ENCODE results near the gene NCAM1.

Gene NCAM1

GRCh38 chr11:113177671-113178070, 216.5 kb downstream of the NCAM1 start:
- H3K4me3 ChIP-seq (ENCODE audit: low read length): no peak overlapping the region
- no peak for TF ChIP-seq CTCF (IDR thresholded peaks at IDR 0.05; ENCODE audit: insufficient read depth, low read depth, low read length, missing control alignments)
- DNase-seq (ENCODE audit: low read depth): no peak

GRCh38 chr11:113178381-113179070, 217.3 kb downstream of the NCAM1 start:
- no peak overlapping the region for H3K4me3 ChIP-seq (ENCODE audit: low read length)
- no peak for DNase-seq (ENCODE audit: low read depth)
- no peak for TF ChIP-seq CTCF (IDR thresholded peaks at IDR 0.05; ENCODE audit: insufficient read depth, low read depth, low read length, missing control alignments)

GRCh38 chr11:113179181-113179704, 218.0 kb downstream of the NCAM1 start:
- no peak overlapping the region for H3K4me3 ChIP-seq (ENCODE audit: low read length)
- no peak for TF ChIP-seq CTCF (IDR thresholded peaks at IDR 0.05; ENCODE audit: insufficient read depth, low read depth, low read length, missing control alignments)
- no peak for DNase-seq (ENCODE audit: low read depth)

GRCh38 chr11:113181094-113181493, 219.9 kb downstream of the NCAM1 start:
- no peak for DNase-seq (ENCODE audit: low read depth)
- TF ChIP-seq CTCF (IDR thresholded peaks at IDR 0.05; ENCODE audit: insufficient read depth, low read depth, low read length, missing control alignments): no peak
- no peak overlapping the region for H3K4me3 ChIP-seq (ENCODE audit: low read length)

- no peak for TF ChIP-seq CTCF (IDR thresholded peaks at IDR 0.05; ENCODE audit: insufficient read depth, low read depth, low read length, missing control alignments)
Observed at GRCh38 chr11:113182288-113182687, 221.1 kb downstream of the NCAM1 start.

GRCh38 chr11:113184498-113184897, 223.3 kb downstream of the NCAM1 start:
- TF ChIP-seq CTCF (IDR thresholded peaks at IDR 0.05; ENCODE audit: insufficient read depth, low read depth, low read length, missing control alignments): no peak
- peak; percentile 91 for DNase-seq (ENCODE audit: low read depth)
- no peak overlapping the region for H3K4me3 ChIP-seq (ENCODE audit: low read length)

More at GRCh38 chr11:113182288-113182687, 221.1 kb downstream of the NCAM1 start:
- no peak overlapping the region for H3K4me3 ChIP-seq (ENCODE audit: low read length)
- DNase-seq (ENCODE audit: low read depth): no peak

- DNase-seq (ENCODE audit: low read depth): no peak
- no peak overlapping the region for H3K4me3 ChIP-seq (ENCODE audit: low read length)
- no peak for TF ChIP-seq CTCF (IDR thresholded peaks at IDR 0.05; ENCODE audit: insufficient read depth, low read depth, low read length, missing control alignments)
Observed at GRCh38 chr11:113188371-113188834, 227.2 kb downstream of the NCAM1 start.
